GM12801 (cell line): ENCODE measurements around the gene LEF1.

Experiments
- TF ChIP-seq, protein P1 (sequence below): IDR thresholded peaks from one replicate; pipeline ENCODE4 v1.5.1; 2011; ENCODE audit warnings: control low read depth; ENCODE audit not compliant: insufficient read length; ENCODE audit errors: extremely low read depth

LEF1 gene

DNA sequence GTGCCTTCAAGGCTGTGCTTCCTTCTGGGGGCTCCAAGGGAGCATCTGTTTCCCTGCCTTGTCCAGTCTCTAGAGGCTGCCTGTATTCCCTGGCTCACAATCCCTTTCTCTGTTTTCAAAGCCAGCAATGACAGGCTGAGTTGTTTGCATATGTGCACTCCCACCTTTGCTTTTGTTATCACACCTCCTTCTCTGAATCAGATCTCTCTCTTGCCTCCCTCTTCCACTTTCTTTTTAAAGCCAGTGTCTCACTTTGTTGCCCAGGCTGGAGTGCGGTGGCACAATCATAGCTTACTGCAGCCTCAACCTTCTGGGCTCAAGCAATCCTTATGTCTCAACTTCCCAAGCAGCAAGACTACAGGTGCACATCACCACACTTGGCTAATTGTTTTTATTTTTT lies 37.1 kb upstream of the LEF1 start:
- TF ChIP-seq, protein P1, sequence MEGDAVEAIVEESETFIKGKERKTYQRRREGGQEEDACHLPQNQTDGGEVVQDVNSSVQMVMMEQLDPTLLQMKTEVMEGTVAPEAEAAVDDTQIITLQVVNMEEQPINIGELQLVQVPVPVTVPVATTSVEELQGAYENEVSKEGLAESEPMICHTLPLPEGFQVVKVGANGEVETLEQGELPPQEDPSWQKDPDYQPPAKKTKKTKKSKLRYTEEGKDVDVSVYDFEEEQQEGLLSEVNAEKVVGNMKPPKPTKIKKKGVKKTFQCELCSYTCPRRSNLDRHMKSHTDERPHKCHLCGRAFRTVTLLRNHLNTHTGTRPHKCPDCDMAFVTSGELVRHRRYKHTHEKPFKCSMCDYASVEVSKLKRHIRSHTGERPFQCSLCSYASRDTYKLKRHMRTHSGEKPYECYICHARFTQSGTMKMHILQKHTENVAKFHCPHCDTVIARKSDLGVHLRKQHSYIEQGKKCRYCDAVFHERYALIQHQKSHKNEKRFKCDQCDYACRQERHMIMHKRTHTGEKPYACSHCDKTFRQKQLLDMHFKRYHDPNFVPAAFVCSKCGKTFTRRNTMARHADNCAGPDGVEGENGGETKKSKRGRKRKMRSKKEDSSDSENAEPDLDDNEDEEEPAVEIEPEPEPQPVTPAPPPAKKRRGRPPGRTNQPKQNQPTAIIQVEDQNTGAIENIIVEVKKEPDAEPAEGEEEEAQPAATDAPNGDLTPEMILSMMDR, result no peak

DNA sequence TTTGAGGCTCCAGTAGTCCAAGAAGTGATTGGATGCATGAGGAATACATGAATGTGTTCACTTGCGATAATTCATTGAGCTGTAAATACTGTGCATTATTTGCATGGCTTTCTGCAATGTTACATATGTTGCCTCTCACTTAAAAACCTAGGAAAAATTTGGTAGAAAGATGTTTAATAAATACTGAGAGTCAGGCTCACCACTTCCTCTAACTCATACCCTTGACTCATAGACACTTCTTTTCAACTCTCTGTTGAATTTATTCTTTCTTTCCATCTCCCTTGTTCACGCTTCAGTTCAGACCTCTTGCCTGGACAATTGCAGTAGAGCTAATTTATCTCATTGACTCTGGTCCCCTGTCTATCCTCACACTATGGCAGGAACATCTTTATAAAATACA lies 35.8 kb upstream of the LEF1 start:
- TF ChIP-seq, protein P1, result no peak

DNA sequence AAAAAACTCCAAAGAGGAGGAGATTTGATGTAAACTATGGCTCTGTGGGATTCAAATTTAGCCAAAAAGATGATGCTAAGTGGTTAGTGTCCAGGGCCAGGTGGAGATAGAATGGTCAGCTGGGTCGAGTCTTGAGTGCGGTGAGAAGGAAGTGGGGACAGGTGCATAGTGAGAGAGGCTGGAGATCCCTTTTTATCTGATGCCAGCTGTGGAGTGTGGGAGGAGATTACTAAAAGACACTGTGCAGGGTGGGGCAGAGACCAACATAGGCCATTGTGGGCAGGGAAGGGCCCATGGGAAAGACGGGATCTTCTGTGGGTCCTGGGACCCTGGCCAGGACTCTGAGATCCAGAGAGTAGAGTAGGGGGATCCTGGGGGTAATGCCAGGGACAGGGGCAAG lies 34.6 kb upstream of the LEF1 start:
- TF ChIP-seq, protein P1, result no peak

DNA sequence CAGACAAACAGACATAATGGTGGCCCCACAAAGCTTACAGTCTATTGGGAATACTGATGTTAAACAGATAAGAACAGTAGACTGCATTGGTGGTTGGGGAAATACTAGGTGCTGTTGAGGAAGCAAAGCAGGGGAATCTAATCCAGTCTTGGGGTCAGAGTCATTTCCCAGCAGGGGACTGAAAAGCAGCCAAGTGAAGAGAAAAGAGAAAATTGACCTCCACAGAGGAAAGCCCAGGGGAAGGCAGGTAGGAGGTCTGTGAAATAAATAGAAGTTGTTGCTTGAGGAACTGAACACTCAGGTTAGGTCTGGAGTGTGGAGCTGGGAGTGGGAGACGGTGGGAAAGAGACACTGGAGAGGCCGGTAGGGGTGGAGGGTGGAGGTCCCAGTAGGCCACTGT lies 33.0 kb upstream of the LEF1 start:
- TF ChIP-seq, protein P1, result no peak

DNA sequence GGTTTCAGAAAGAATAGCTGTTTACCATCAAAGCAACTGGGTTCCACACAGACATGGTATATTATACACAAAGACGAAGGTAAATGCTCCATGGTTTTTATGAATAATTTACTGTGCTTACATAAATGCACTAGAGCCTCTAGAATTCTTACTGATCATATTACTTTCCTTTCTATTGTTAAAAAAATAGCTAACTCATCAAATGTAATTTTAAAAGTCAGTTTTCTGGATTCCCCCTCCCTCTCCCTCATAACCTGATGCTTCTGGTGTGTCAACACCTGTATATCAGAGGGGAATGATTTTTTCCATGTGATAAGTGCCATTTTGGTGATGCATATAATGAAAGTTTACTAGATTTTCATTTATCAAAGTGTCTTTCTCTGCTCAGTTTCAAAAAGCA lies 31.1 kb upstream of the LEF1 start:
- TF ChIP-seq, protein P1, result no peak

DNA sequence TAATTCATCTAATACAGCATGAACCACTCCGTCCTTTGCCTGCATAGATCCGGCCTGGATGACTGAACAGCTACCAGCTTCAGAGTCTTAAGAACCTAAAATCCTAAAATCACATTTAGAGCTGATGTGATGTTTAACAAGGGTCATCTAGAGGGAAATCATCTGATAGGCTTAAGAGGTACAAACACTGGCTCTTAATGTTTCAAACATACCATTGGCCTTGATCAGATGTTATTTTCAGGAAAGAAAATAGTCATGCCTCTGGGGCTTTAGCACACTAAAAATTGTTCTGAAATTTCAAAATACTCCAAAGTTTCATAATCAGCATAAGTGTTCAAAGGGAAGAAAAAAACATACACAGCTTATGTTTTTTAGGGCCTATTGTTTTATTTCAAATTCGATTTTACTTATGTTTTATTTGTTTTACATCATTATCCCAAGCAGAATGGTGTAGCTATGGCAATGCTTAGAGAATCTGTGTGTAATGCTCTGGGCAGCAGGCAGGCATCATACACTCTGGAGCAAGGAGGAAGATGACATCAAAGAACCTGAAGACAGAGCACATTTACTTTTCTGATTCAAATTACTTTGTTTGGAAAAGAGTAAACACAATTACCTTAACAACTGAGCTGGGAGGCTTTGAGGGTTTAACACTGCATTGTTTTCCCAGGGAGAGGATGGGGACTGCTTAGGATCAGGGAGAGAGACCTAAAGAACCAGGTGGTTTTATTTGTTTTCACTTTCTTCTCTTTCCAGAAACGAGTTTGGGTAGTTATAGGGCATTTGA lies 25.3 kb upstream of the LEF1 start:
- TF ChIP-seq, protein P1, result no peak

DNA sequence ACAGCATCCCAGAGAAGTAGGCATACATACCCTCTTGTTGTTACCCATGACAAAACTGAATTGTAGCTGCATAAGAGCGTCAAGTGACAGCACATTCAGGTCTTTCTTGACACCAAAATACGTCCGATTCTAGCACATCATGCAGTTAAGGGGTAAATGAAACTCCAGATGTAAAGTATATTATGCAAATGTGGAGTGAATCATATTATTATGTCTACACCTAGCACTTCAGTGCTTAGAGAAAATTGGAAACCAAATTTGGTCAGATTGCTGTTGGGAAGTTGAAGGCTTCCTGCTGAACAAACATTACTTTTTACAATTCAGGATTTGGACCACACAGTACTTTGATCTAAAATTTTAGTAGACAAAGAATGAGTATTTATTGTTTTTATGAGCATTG lies 24.2 kb upstream of the LEF1 start:
- TF ChIP-seq, protein P1, result no peak
